HG03066 (cell line): Measurements from ENCODE around the gene ROBO1.

Experiments
- ATAC-seq: cut with Tn5 transposase; IDR thresholded peaks from one replicate; pipeline ENCODE4 v1.9.1; 2021; ENCODE audit warnings: low read depth; ENCODE audit not compliant: unreplicated experiment

Gene ROBO1

GRCh38 chr3:79390352-79390751 lies 377.4 kb downstream of the ROBO1 start:
- ATAC-seq: no peak

- ATAC-seq: no peak
Measured at GRCh38 chr3:79385211-79385610, 382.6 kb downstream of the ROBO1 start.

GRCh38 chr3:79383402-79384012 lies 384.3 kb downstream of the ROBO1 start:
- no peak for ATAC-seq

- no peak for ATAC-seq
Measured at GRCh38 chr3:79380581-79380980, 387.2 kb downstream of the ROBO1 start.

- ATAC-seq: no peak
Measured at GRCh38 chr3:79378064-79378463, 389.7 kb downstream of the ROBO1 start.

- no peak for ATAC-seq
Measured at GRCh38 chr3:79369306-79369705, 398.5 kb downstream of the ROBO1 start.

- ATAC-seq: no peak
Measured at GRCh38 chr3:79368403-79368802, 399.4 kb downstream of the ROBO1 start.

- no peak for ATAC-seq
Measured at GRCh38 chr3:79367803-79368202, 400.0 kb downstream of the ROBO1 start.

GRCh38 chr3:79367066-79367465 lies 400.7 kb downstream of the ROBO1 start:
- ATAC-seq: no peak

GRCh38 chr3:79366414-79366813 lies 401.4 kb downstream of the ROBO1 start:
- no peak for ATAC-seq

GRCh38 chr3:79364784-79365183 lies 403.0 kb downstream of the ROBO1 start:
- no peak for ATAC-seq

GRCh38 chr3:79362571-79363270 lies 405.1 kb downstream of the ROBO1 start:
- ATAC-seq: no peak

- no peak for ATAC-seq
Measured at GRCh38 chr3:79361748-79362378, 405.9 kb downstream of the ROBO1 start.

- ATAC-seq: no peak
Measured at GRCh38 chr3:79358327-79358726, 409.5 kb downstream of the ROBO1 start.

- ATAC-seq: no peak
Measured at GRCh38 chr3:79354179-79354688, 413.6 kb downstream of the ROBO1 start.

- no peak for ATAC-seq
Measured at GRCh38 chr3:79351699-79352098, 416.1 kb downstream of the ROBO1 start.

GRCh38 chr3:79344876-79345871 lies 422.6 kb downstream of the ROBO1 start:
- no peak for ATAC-seq

- no peak for ATAC-seq
Measured at GRCh38 chr3:79341961-79342360, 425.8 kb downstream of the ROBO1 start.

GRCh38 chr3:79339846-79340245 lies 428.0 kb downstream of the ROBO1 start:
- ATAC-seq: no peak

- no peak for ATAC-seq
Measured at GRCh38 chr3:79337798-79338197, 430.0 kb downstream of the ROBO1 start.

GRCh38 chr3:79329154-79329553 lies 438.6 kb downstream of the ROBO1 start:
- no peak for ATAC-seq
